Measurements from ENCODE around the gene CEP131.
A peak's percentile ranks its signal among the peaks of the same experiment; 100 is the strongest.
"Not testable (repeated sequence)": the region's sequence is repeated elsewhere in the genome, so short reads cannot be mapped to it uniquely, and the experiment has no call there.

Gene CEP131

DNA sequence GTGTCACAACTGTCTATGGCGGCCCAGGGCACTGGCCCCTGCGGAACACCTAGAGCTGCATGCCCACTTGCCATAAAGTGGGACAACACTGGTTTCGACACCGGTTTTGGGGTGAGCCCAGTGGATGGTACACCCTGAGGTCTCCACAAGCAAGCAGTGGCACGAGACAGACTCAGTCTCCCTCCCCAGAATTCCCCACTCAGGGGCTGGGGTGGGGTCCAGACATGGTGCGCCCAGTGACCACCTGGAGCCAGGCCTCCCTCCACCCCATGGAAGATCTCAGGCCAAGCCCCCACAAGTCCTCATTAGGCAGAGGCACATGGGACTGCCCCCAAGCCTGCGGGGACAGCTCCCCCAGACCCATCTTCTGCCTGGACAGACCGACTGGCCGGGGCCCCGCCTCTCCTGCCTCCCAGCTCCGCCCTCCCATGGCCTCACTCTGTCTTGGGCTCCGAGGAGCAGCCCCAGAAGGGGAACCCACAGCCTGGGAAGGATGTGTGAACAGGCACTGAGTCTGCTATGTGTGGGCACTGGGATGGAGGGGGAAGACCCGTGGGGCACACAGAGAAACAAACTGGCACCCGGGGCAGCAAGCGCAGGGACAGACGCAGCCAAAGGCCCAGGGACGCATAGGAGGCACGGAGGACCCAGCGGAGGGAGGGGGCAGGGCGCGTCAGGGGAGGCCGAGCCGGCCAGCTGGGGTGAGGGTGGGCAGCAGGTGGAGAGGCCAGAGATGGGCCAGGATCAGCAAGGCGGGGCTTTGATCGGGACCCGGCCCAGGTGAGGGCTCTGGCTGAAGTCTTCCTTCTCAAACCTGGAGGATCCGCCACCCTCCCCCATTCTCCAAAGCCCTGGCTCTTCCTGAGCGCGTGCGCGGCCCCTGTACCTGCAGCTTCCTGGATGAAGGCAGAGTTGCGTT, 13.3 kb upstream of the CEP131 start:
- H3K4me3 Mint-ChIP-seq = no peak overlapping the region
- peaks cover under 1% of the 10 kb centered on the region for H3K36me3 Mint-ChIP-seq
- no peaks in the 10 kb centered on the region for H3K9me3 Mint-ChIP-seq
- H3K4me1 Mint-ChIP-seq = peaks cover 36% of the 10 kb centered on the region
- no peak overlapping the region for H3K27ac Mint-ChIP-seq
- H3K27me3 Mint-ChIP-seq = no peaks in the 10 kb centered on the region

DNA sequence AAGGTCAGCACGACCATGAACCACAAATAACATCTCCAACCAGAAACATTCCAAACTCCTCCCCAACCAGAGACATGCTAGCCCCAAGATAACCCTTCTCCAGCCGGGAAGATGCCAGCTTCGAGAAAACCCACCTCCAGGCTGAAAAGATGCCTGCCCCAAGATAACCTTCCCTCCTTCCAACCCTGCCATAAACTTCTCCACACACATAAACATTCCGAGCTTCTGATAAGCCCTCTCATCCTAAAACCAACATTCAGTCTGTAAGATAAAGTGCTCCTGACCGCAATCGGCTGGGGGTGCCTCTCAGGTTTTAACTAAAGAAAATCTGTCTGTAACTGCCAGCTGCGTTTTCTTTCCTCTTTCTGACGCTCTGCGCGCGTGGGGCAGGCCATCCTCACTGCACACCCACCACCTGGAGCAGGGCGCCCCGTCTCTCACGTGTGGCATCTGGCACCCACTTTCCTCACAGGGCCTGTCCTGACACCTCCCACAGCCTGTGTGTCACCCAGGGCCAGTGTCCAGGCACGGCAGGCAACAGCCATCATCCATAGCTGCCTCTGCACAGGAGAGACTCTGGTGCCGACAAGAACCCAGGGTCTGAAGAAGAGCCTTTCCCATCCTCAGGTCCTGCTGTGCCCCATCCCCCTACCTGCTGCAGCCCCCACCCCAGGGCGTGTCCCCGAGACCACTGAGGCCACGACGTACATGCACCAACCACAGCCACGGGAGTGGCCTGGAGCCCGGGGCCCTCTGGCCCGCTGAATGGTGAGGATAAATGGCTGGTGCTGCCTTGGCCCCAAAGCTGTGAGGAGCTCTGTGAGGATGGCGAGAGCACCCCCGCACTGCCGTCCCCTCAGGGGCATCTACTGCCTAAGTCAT, 12.4 kb upstream of the CEP131 start:
- Mint-ChIP-seq H3K9me3 (no peaks in the 10 kb centered on the region), H3K4me1 (peaks cover 30% of the 10 kb centered on the region), H3K27ac (peak overlapping the region; percentile 71), H3K4me3 (peak overlapping the region; percentile 20), H3K36me3 (peaks cover 3% of the 10 kb centered on the region), H3K27me3 (no peaks in the 10 kb centered on the region)

DNA sequence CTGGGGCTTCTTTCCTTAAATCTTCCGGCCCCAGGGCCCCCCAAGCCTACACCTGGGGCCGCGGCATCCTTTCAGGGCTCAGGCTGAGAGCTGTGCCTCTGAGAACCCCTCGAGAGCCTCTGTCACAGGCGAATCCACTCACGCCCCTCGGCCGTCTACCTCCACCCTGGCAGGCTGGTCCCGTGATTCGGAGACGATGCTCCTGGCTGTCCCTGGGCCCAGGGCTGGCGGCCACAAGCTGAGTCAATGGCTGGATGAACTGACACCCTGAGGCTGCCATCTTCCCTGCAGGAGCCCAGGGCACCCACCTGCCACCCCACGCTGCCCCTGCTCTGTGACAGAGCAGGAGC, 11.7 kb upstream of the CEP131 start:
- no peak overlapping the region for H3K27ac Mint-ChIP-seq
- H3K4me3 Mint-ChIP-seq = peak overlapping the region; percentile 20
- no peaks in the 10 kb centered on the region for H3K9me3 Mint-ChIP-seq
- peaks cover 3% of the 10 kb centered on the region for H3K36me3 Mint-ChIP-seq
- H3K27me3 Mint-ChIP-seq = no peaks in the 10 kb centered on the region
- peaks cover 27% of the 10 kb centered on the region for H3K4me1 Mint-ChIP-seq

- H3K27ac Mint-ChIP-seq = no peak overlapping the region
- H3K9me3 Mint-ChIP-seq = no peaks in the 10 kb centered on the region
- H3K4me1 Mint-ChIP-seq = peaks cover 27% of the 10 kb centered on the region
- no peaks in the 10 kb centered on the region for H3K27me3 Mint-ChIP-seq
- no peak overlapping the region for H3K4me3 Mint-ChIP-seq
- H3K36me3 Mint-ChIP-seq = peaks cover 3% of the 10 kb centered on the region
Measured at GRCh38 chr17:81233811-81234505, 11.2 kb upstream of the CEP131 start.

DNA sequence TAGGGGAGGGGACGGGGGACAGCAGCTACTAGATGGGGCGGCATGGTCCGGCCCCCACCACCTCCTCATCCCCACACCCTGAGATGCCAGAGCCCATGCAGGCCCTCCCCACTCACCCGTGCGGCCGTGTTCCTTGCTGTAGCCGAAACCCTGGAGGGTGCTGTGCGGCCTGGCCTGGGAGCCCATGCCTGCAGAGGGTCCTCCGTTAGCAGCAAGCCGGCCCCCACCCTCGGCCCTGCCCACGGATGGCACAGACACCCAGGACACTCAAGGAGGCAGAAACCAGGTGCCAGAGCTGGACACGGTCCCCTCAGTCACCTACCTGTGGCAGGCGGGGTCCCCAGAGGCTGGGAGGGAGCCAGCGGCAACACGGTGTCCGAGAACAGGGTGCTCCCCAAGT, 10.6 kb upstream of the CEP131 start:
- Mint-ChIP-seq H3K4me1 (peaks cover 27% of the 10 kb centered on the region), H3K4me3 (no peak overlapping the region), H3K27ac (no peak overlapping the region), H3K27me3 (no peaks in the 10 kb centered on the region), H3K36me3 (peaks cover 3% of the 10 kb centered on the region), H3K9me3 (no peaks in the 10 kb centered on the region)

DNA sequence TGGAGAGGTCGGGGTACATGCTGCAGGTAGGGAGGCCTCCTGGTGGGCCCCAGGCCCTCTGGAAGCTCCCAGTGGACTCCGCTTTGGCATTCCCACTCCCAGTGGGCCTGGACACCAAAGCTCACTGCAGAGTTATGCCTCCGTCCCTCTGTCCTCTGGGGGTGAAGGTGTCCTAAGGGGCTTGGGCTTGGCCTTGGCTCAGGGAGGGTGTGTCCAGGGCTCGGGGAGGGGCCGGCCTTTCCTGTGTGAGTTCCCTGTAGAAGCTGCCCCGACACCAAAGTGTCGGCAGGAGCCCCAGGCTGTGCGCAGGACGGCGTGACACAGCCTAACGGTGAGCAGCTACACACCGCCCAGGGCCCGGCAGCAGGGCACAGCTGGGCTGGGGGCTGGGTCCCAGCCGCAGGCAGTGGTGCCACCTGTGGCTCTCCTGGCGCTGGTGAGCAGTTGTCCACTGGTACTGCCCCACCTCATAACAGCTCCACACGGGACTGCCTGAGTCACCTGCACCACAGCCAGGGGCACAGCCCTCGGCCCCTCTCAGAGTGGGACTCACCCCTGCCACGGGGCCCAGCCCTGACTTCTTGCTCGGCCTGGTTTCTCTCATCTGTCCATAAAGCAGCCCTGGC, 10.0 kb upstream of the CEP131 start:
- no peak overlapping the region for H3K27ac Mint-ChIP-seq
- no peak overlapping the region for H3K4me3 Mint-ChIP-seq
- peaks cover 26% of the 10 kb centered on the region for H3K4me1 Mint-ChIP-seq
- peaks cover 3% of the 10 kb centered on the region for H3K36me3 Mint-ChIP-seq
- no peaks in the 10 kb centered on the region for H3K27me3 Mint-ChIP-seq
- H3K9me3 Mint-ChIP-seq = no peaks in the 10 kb centered on the region

DNA sequence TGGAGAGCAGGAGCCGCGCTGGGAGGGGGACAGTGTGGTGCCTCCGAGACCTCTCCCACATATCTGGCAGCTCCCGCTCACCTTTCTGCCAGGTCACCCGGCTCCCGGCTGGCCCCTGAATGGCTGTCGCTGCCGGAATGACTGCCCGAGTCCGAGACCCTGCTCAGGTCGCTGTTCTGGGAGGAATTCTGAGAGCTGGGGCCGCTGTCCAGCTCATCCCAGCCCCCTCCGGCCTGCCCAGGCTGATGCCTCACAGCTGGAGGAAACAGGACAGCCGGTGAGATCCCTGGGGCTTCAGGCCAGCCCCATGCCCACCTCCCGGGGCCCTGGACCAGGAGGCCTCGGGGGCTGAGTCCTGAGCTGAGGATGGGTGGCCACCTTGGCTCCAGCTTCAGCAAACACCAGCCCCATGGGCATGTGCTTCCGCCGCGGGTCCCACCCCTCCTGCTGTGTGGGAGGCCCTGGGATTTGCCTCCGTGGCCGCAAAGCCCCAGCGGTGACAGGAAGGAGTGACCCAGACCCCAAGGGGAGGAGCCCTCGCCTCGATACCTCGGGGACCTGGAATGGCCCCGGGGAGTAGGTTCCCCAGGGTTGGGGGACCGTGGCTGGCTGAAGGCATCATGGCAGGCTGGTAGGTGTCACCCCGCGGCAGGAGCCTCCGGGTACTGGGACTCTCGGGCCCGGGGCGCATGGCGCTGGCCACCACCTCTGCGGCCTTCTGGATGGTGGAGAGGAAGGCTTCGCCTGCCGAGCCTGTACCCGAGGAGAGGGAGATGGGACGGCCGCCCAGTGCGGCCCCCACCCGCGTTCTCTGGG, 9.2 kb upstream of the CEP131 start:
- H3K9me3 Mint-ChIP-seq = no peaks in the 10 kb centered on the region
- H3K4me1 Mint-ChIP-seq = peaks cover 23% of the 10 kb centered on the region
- peaks cover 3% of the 10 kb centered on the region for H3K36me3 Mint-ChIP-seq
- no peak overlapping the region for H3K4me3 Mint-ChIP-seq
- no peak overlapping the region for H3K27ac Mint-ChIP-seq
- H3K27me3 Mint-ChIP-seq = no peaks in the 10 kb centered on the region

DNA sequence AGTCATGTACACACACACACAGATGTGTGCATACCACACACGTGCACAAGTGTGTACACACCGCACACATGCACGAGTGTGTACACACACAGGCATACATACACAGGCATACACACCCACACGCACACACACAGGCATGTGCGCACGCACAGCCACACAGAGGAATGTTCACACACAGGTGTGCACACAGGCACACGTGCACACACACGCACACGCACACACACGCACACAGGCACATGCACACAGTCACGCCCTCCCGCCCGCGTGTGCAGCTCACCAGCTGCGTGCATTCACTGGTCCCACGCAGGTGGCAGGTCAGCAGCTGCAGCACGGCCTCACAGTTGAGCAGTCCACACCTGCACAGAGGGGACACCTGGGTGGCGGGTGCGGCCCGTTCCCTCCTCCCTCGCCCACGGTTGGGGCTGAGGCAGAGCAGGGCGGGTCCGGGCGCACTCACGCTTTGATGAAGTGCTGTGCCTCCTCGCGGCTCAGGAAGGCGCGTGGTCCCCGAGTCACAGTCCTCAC, 8.4 kb upstream of the CEP131 start:
- H3K27ac Mint-ChIP-seq = no peak overlapping the region

DNA sequence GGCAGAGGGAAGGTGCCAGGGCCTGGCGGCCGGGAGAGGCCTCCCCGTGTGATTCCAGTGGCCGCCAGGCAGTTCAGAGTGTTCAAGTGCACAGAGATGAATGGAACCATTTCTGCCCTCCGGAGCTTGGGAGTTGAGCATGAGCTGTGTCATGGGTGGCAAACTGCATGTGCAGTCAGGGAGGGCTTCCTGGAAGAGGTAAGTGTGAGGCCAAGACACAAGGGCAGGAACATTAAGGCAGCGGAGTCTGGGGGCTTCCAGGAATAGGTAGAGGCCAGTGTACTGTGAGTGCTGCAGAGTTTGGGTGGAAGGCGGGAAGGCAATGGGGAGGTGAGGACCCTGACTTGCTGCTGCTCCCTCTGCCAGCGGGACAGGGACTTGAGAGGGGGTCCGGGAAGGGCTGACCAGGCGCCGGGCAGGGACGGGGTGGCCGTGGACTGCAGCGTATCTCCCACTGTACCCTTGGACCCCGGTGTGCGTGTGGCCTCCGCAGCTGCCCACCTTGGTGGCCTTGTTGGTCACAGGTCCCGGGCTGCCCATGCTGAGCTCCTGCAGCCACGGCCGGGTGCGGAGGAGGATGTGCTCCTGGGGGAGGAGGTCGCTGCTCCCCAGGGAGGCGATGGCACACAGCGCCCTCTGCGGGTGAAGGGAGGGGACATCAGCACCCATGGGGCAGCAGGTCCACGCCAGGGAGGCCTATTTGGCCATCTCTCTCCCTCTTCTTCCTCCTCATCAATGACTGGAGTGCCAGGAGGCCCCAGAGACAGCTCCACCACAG, 7.5 kb upstream of the CEP131 start:
- Mint-ChIP-seq H3K27ac (no peak overlapping the region), H3K27me3 (no peaks in the 10 kb centered on the region), H3K4me3 (no peak overlapping the region), H3K4me1 (peaks cover 14% of the 10 kb centered on the region), H3K9me3 (no peaks in the 10 kb centered on the region), H3K36me3 (peaks cover 3% of the 10 kb centered on the region)

More for the DNA sequence above, 8.4 kb upstream of the CEP131 start:
- Mint-ChIP-seq H3K4me1 (peaks cover 20% of the 10 kb centered on the region), H3K4me3 (no peak overlapping the region), H3K36me3 (peaks cover 3% of the 10 kb centered on the region), H3K27me3 (no peaks in the 10 kb centered on the region), H3K9me3 (no peaks in the 10 kb centered on the region)

DNA sequence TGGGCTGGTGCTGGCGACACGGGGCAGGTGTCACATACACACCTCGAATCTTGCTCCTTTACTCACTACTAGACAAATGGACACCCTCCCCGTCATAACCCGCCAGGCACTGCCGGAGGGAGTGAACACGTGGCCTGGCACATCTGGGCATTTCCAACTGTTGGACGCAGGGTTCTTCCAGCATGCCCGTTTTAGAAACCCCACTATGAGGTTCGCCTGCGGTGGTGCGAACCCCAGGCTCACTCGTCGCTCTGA, 6.8 kb upstream of the CEP131 start:
- peaks cover 3% of the 10 kb centered on the region for H3K36me3 Mint-ChIP-seq
- H3K4me1 Mint-ChIP-seq = peaks cover 8% of the 10 kb centered on the region
- no peaks in the 10 kb centered on the region for H3K9me3 Mint-ChIP-seq

DNA sequence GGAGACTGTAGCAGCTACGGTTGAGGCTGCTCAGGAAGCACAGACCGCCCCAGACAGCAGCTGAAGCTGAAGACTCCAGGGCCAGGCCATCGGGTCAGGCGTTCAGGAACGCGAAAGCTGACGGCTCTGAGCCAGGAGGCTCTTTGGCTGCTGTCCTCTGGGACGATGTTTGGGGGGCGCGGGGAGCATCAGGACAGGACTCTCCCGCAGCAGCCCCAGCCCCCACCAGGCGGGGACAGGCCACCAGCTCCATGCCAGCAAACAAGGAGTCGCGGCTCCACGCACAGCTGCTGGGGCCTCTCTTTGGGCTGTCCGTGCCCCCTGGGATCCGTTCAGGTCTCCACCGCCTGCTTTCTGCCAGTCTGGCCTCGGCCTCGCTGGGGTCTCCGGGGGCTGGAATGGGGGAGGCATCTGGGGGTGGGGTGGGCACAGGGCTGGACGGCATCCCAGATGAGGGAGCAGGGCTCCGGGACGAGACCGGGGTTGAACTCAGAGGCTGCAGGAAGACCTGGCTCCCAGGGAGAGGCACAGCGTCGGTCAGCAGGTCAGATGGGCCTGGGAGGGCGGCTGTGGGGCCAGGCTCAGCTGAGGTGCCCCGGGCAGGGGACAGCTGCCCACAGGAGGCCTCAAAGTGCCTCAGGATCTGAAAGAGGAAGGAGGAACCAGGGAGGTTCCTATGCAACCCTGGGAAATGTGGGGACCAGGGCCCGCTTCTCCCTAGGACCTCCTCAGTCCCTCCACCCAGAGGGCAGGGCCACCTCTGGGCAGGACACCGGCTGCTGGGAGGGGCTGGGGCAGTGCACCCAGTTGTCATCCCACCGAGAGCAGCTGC, 6.3 kb upstream of the CEP131 start:
- Mint-ChIP-seq H3K4me3 (no peak overlapping the region), H3K27ac (no peak overlapping the region), H3K36me3 (peaks cover 3% of the 10 kb centered on the region), H3K9me3 (no peaks in the 10 kb centered on the region), H3K27me3 (no peaks in the 10 kb centered on the region), H3K4me1 (peaks cover 8% of the 10 kb centered on the region)

More for the DNA sequence above, 6.8 kb upstream of the CEP131 start:
- Mint-ChIP-seq H3K4me3 (no peak overlapping the region), H3K27ac (no peak overlapping the region), H3K27me3 (no peaks in the 10 kb centered on the region)

GRCh38 chr17:81228420-81228819, 5.7 kb upstream of the CEP131 start:
- Mint-ChIP-seq H3K9me3 (no peaks in the 10 kb centered on the region), H3K27me3 (no peaks in the 10 kb centered on the region), H3K27ac (no peak overlapping the region), H3K4me3 (no peak overlapping the region), H3K36me3 (peaks cover 3% of the 10 kb centered on the region), H3K4me1 (peaks cover 13% of the 10 kb centered on the region)

DNA sequence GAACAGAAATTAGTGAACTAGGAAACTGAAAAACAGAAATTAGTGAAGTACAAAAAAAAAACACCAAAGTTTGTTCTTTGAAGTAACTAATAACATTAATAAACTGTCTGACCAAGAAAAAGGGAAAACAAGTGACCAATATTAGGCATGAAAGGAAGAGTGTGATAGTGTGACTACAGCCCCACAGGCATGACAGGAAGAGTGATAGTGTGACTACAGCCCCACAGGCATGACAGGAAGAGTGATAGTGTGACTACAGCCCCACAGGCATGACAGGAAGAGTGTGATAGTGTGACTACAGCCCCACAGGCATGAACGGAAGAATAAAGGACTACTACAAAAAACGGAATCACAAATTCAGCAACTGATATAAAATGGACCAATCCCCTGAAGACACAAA, 4.9 kb upstream of the CEP131 start:
- H3K4me3 Mint-ChIP-seq, H3K36me3 Mint-ChIP-seq, H3K9me3 Mint-ChIP-seq, H3K27me3 Mint-ChIP-seq: not testable (repeated sequence)
- peaks cover 14% of the 10 kb centered on the region for H3K4me1 Mint-ChIP-seq
- H3K27ac Mint-ChIP-seq = peak overlapping the region; percentile 10
